ENCODE measurements around the gene MGMT.

The MGMT gene

DNA sequence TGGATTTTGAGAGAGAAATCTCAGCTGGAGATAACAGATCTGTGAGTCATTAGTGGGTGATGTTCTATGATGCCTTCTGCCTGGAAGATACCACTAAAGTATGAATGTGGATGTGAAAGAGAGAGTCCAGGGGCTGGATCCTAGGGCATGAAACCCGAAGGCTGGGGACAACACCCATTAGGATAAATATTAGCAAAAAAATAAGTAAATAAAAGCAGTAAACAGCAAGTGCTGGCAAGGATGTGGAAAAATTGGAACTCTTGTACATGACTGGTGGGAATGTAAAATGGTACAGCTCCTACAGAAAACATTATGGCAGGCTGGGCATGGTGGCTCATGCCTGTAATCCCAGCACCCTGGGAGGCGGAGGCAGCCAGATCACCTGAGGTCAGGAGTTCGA, 16.6 kb upstream of the MGMT start:
- no peak for DNase-seq (ENCODE audit: extremely low read depth in 1 of 2, low read depth in 1 of 2)

DNA sequence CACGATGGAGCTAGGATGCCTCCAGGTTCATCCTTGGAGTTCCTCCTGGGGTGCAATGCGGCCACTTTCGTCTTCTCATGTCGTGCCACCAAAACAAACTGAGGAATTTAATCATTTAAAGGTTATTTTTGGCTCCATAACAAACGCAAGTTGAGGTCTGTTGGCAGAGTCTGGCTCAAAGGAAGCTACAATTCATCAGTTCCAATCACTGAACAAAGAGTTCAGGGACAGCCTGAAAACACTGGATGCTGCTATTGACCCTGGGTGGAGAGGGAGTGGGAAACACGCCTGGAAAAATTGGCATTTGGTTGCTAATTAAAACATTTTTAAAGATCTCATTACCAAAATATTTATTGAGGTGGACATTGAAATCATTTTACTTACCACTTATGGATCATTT, 11.4 kb upstream of the MGMT start:
- no peak for DNase-seq (ENCODE audit: extremely low read depth in 1 of 2, low read depth in 1 of 2)

DNA sequence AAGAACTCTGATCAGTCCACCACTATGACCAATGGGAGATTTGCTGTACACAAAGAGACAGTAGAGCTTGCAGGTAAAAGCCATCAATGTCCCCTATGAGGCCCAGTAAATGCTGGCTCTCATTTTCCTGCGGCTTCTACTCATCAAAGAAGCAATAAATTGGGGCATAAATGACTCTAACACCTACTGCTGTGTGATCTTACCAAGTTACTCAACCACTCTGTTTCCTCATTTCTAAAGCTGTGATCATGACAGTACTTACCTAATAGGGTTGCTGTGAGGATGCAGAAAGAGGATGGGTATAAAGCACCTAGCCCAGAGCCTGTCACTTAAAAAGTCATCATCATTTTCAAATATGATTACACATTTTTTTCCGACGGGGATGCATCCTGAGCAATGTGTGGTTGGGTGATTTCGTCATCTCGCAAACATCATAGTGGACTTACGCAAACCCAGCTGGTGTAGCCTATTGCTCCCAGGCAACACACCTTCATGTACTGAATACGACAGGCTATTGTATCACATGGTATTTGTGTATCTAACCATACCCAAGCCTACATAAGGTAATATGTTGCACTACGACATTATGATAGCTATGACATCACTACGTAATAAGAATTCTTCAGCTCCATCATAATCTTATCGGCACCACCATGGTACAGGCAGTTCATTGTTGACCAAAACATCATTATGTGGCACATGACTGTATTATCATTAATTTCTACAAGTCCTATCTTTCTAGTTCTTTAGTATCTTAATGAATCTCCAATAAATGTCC, 7.1 kb upstream of the MGMT start:
- DNase-seq (ENCODE audit: extremely low read depth in 1 of 2, low read depth in 1 of 2), result no peak

DNA sequence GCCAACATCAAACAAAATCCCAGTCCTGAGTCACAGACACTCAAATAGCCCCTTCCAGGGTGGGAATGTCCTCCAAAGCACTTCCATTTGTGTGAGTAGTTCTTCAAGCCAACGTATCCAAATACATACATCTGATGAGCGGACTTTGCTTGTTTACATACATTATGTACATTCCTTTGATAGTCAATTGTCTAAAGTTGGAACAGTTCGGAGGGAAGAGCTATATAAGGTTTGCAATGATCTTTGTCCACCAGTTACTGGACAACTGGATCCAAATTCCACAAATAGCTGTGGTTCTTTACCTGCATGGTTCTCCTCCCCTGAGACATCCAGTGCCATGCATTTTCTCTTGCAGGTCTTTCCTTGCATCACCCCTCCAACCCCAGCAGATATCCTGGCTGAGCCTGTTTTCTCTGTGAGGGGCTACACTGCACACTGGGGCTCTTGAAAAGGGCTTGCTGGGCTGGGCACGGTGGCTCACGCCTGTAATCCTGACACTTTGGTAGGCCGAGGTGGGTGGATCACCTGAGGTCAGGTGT, 4.7 kb upstream of the MGMT start:
- DNase-seq (ENCODE audit: extremely low read depth in 1 of 2, low read depth in 1 of 2), result no peak

DNA sequence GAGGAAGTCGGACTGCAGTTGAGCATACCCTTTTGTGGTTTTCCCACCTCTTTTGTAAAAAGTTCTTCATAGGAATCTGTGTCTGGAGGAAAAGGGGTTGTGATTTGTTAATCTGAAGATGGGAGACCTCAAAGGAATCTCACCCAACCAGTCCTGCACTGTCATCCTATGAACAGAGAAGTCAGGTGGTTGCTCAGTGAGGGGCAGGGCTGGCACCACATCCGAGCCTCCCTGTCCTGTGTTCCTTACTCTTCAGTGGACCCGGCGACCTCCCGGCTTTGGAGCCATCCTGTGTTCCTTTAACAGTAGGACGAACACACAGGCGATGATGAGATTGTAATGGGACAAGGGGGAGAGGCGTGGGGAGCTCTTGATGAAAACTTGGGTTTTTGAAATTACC, 2.8 kb upstream of the MGMT start:
- no peak for DNase-seq (ENCODE audit: extremely low read depth in 1 of 2, low read depth in 1 of 2)

DNA sequence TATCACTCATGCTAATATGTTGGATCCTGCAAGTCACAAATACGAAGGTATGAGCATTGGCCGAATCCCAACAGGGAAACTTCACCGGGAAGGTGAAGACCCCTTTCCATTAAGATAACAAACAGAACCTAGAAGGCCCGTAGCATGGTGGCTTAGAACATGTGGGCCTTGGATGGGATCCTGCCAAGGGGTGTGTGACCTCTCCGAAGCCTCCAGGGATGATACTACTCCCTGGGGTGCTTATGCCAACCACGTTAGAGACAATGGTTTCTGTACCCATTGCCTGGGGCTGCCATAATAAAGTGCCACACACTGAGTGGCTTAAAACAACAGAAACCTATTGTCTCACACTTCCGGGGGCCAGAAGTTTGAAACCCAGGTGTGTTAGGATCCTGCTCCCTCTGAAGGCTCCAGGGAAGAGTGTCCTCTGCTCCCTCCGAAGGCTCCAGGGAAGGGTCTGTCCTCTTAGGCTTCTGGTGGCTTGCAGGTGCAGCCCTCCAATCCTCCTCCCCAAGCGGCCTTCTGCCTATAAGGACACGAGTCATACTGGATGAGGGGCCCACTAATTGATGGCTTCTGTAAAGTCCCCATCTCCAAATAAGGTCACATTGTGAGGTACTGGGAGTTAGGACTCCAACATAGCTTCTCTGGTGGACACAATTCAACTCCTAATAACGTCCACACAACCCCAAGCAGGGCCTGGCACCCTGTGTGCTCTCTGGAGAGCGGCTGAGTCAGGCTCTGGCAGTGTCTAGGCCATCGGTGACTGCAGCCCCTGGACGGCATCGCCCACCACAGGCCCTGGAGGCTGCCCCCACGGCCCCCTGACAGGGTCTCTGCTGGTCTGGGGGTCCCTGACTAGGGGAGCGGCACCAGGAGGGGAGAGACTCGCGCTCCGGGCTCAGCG, 992 bp upstream of the MGMT start:
- DNase-seq (ENCODE audit: extremely low read depth in 1 of 2, low read depth in 1 of 2), result no peak

DNA sequence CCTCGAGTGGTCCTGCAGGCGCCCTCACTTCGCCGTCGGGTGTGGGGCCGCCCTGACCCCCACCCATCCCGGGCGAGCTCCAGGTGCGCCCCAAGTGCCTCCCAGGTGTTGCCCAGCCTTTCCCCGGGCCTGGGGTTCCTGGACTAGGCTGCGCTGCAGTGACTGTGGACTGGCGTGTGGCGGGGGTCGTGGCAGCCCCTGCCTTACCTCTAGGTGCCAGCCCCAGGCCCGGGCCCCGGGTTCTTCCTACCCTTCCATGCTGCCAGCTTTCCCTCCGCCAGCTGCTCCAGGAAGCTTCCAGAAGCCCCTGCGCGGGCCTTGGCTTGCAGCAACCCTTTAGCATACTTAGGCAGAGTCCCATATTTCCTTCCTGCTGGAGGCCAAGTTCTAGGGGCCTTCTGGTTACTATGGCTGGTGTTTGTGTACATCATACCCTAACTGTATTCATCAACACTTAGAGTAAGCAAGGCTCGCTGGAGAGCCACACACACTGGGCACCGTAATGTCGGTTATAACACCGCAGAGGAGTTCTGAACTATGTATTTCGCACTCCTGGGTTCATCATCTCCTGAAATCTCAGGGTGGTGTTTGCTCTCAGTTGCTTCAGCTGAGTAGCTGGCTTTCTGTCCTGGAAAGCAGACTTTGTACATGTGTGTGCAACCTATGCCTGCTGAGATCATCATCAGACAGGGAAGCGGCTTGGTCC, 471 bp downstream of the MGMT start:
- no peak for DNase-seq (ENCODE audit: extremely low read depth in 1 of 2, low read depth in 1 of 2)

DNA sequence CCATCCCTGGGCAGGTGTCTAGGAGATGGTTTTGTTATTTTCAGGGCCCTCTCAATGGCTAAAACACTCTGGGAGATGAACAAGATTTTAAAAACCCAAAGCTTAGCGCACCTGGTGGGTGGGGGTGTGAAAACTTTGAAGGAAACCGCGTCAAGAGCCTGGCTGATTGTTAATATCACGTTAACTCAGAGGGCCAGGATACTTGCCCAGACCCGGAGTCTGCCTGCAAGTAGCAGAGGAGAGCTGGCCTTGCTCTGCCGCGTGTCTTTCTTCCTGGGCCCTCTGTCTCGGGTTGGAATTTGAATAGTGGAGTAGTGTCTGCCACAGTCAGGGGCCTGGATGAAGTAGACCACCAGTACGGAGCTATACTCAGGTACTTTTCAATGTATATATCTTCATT, 1.1 kb downstream of the MGMT start:
- DNase-seq (ENCODE audit: extremely low read depth in 1 of 2, low read depth in 1 of 2), result no peak

DNA sequence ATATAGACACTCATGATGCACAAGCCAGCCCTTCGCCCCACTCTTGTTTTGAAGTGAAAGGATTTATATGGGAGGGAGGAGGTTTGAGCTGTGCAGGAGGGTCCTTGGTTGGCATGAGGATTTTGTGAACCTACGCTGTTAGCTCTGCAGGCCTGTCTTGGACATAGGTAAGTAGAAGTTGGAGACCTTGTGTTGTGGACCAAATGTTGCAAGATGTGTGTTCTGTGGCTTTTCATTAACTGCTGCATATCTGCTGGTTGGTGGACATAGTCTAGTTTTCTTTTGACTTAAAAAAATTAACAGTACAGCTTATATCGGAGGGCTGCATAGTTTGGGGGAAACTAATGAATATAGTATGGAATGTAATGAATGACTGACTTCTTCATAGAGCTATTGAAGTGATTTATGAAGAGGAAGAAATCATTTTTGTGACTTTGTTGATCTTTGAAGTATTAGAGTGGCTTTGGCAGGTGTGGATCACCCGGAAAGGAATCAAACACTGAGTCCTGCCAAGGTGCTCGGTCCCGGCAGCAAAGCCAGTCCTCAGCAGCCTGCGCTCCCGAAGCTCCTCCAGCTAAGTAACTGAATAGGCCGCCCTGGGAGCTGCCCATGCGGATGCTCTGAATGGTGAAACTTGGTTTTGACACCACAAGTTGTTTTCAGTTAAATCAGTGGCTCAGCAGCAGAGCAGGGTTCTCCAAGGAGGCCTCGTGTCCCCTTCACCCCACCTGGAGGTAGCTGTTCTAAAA, 3.2 kb downstream of the MGMT start:
- DNase-seq (ENCODE audit: extremely low read depth in 1 of 2, low read depth in 1 of 2), result no peak

DNA sequence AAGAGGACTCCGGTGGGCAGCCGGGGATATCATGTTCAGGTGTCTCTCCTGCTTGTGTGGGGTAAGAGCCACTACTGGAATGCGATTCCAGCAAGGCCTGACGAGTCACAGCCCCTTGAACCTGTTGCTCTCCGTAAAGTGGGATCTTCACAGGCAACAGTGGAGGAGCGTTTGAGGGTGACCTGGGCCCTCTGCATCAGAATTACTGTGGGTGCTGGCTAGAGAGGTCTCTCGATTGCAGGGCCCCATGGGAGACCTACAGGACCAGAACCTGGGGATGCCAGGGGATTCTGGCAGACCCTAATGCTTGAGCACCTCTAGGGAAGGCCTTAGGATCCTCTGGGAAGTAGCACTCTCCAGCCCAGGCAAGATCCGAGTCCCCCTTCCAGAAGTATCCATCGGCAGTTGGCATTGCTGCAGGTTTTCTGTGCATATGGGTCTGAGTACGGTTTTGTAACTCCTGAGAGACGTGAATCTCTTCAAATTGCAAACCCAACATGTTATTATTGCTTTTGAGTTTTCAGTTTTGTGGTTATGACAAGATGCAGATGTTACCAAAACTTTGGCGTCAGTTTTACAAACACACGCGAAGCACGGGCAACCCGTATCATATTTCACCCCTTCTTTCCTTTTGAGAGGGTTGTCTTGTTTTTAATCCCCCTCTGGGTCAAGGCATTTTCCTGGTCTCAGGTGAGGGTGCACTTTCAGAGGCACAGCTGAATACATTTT, 4.6 kb downstream of the MGMT start:
- no peak for DNase-seq (ENCODE audit: extremely low read depth in 1 of 2, low read depth in 1 of 2)

DNA sequence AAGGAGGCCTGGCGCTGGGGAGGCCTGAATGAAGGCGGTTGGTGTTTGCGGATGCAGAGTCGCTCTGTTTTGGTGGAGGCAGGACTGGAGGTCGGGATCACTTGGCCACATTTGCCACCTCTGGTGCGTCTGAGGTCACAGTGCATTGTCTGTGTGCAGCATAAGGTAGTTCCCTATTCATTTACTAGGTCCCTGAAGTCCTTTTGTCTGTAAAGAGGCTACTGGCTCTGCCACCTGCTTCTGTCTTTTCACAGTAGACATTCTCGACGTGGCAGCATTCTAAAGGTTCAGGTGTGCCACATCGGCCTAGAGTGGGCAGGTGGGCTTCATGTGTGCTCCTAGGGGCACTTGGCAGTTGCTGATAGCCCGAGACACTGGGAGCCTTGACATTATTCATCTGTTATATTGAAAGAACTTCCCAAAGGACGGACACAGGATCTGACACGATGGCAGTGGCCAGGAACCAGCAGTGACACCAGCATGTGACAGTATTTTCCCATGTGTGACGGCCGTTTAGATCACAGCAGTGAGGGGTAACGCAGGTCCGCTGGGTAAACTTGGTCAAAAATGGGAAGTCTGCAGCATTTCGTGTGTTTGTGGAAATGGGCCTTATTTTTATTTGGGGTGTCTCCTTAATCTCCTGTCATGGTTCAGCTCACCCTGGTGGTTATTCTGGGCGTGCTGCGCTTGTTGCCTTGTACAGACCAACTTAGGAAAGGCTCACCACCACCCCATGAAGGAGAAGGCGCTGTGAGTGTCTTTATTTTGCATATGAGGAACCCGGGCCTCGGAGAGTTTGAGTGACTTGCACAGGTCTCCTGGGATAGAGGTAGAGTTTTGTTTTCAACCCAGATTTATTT, 5.9 kb downstream of the MGMT start:
- no peak for DNase-seq (ENCODE audit: extremely low read depth in 1 of 2, low read depth in 1 of 2)

DNA sequence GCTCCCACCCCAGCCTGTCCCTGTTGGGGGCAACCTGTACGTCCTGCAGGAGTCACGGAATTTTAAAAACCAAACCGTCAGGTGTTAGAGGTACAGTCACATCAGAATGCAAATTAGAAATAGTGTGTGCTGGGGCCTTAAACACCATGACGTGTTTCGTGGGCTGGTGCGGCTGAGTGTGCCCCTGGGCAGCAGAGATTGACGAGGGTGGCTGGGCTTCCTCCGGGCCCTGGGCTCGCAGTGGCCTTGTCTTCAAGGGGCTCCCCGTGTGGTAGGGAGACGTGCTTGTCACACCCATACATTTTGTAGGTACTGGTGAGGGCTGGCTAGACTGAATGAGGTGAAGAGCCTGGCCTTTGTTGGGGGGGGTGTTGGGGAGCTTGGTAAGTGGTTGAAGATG, 7.6 kb downstream of the MGMT start:
- no peak for DNase-seq (ENCODE audit: extremely low read depth in 1 of 2, low read depth in 1 of 2)

DNA sequence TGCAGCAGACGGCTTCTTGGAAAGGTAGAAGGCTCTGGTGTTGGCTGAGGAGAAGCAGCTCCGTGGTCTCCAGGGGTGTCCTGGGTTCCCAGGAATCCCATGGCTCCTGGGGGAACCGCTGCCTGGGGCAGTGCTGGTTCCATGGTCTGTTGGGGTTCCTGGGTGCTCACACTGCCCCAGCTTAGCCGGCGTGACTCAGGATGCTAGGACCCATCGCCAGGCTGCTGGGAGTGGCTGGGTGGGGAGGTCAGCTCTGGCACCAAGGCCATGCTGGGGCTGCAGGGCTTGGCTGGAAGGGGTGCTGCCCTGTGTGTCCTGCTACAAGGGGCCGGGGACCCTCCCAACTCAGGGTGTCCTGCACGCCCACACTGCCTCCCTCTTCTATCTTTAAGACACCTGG, 9.4 kb downstream of the MGMT start:
- DNase-seq (ENCODE audit: extremely low read depth in 1 of 2, low read depth in 1 of 2), result no peak

DNA sequence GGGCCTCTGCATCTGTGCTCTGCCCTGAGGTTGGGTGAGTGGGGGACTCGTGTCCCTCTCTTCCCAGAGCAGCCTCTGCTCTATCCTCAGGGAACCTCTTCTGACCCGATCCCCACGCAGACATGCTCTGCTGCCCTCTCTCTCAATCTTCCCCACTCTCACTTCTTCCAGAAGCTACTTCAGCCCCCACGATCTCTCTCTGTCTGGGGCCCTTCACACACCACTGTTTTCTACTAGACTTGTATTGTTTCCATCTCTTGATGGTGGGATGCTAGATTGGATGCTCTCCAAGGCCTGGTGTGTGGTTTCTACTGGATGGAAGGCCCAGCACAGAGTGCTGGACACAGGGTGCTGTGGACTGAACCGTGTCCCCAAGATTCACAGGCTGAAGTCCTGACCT, 10.0 kb downstream of the MGMT start:
- DNase-seq (ENCODE audit: extremely low read depth in 1 of 2, low read depth in 1 of 2), result no peak

DNA sequence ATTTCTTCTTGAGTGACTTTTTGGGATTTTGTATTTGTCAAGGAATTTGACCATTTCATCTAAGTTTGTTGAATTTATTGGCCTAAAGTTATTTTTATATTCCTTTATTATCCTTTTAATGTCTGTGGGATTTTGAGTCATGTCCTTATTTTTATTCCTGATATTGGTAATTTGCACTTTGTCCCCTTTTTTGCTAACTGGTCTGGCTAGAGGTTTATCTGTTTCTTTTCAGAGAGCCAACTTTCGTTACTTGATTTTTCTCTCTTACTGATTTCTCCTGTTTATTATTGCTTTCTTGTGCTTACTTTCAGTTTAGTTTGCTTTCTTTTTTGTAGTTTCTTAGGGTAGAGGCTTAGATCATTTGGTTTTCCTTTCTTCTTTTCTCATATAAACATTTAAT, 14.6 kb downstream of the MGMT start:
- DNase-seq (ENCODE audit: extremely low read depth in 1 of 2, low read depth in 1 of 2), result no peak

DNA sequence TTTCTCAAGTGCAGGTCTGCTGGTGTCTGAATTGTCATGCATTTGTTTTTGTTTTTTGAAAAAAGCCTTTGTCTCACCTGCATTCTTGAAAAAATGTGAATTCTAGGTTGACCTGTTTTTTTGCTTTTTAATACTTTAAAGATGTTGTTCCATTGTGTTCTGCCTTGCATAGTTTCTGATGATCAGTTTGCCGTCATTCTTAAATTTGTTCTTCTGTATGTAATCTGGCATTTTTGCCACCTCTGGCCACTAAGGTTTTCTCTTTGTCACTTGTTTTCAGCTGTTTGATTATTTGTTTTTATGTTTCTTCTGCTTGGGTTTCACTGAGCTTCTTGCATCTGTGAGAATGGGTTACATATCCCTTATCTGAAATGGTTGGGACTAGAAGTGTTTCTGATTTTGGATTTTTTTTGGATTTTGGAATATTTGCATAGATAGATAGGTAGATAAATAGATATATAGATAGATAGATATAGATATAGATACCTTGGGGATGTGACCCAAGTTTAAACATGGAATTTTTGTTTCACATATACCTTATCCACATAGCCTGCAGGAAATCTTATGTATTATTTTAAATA, 16.5 kb downstream of the MGMT start:
- DNase-seq (ENCODE audit: extremely low read depth in 1 of 2, low read depth in 1 of 2), result no peak

DNA sequence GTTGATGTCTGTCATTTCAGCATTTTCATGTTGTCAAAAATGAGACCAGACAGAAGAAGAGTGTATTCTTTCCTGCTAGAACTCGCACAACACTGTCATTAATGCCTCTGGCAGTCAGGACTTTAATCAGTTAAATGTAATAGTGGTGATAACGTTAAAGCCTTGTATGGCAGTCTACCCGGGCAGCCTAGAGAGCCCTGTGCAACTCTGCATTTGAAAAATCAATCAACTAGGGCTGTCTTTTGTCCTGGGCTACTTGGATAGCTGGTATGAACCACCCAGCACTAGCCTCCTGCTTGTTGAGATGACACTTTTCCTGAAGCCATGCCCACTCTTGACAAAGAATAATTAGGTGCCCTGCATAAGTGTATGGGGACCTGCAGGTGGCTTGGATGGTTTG, 19.8 kb downstream of the MGMT start:
- no peak for DNase-seq (ENCODE audit: extremely low read depth in 1 of 2, low read depth in 1 of 2)

DNA sequence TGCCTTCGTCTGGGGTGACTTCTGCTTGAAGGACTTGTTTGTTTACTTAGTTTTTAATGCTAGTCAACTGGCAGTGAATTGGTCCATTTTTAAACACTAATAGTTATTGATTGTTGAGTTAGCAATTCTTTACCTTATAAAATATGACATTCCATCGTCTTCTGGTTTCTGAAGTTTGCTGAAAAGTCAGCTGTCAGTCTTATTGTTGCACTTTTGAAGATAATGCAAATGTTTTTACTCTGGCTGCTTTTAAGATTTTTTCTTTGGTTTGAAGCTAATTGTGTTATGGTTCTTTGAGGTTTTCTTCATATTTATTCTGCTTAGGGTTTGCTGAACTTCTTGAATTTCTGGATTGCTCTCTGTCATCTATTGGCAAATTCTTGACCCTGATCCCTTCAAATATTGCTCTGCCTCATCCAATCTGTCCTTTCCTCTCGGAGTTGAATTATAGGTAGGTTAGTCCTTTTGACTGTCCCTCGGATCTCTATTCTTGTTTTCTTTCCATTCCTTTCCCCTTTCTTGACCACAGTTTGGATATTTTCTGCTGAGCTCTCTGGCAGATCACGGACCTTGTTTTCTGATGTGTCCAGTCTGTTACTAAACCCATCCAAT, 24.2 kb downstream of the MGMT start:
- DNase-seq (ENCODE audit: extremely low read depth in 1 of 2, low read depth in 1 of 2), result no peak

Data from activated CD8-positive, alpha-beta memory T cell treated with anti-CD3 and anti-CD28 coated beads for 1 hour (primary cell).